Mesothelial cell of epicardium (in vitro differentiated cells): Measurements from ENCODE around the gene AUP1. TPM values are rescaled to one million over a fixed set of nuclear protein-coding genes. Genes with fewer than 3 reads are reported as not detected.
A peak's percentile ranks its signal among the peaks of the same experiment; 100 is the strongest.

Experiments
- DNase-seq, 2 experiments: peaks; one replicate each; pipeline ENCODE4 v3.0.0; 2021; ENCODE audit warnings: low spot score in 2 of 2; ENCODE audit not compliant: unreplicated experiment in 2 of 2
- H3K27ac Mint-ChIP-seq: 2 replicates; pipeline ENCODE4 v1.8.0; 2021; ENCODE audit warnings: mixed read lengths
- H3K27me3 Mint-ChIP-seq: 2 replicates; pipeline ENCODE4 v1.8.0; 2021; ENCODE audit warnings: low read depth, mixed read lengths
- H3K36me3 Mint-ChIP-seq: 2 replicates; pipeline ENCODE4 v1.8.0; 2021; ENCODE audit warnings: mixed read lengths
- H3K4me1 Mint-ChIP-seq: 2 replicates; pipeline ENCODE4 v1.8.0; 2021; ENCODE audit warnings: mixed read lengths
- H3K4me3 Mint-ChIP-seq: 2 replicates; pipeline ENCODE4 v1.8.0; 2021; ENCODE audit warnings: mild to moderate bottlenecking, moderate library complexity, mixed read lengths
- H3K9me3 Mint-ChIP-seq: 2 replicates; pipeline ENCODE4 v1.8.0; 2021; ENCODE audit warnings: mixed read lengths
- total RNA-seq: library from RNA; stranded (reverse); gene quantifications from 3 replicates; pipeline ENCODE4 v1.2.1, GENCODE V29; 2021
- TF ChIP-seq, protein P1 (sequence below): fragments of 200-600 bp; sonication (generic); IDR thresholded peaks from one replicate; pipeline ENCODE4 v1.5.0; 2021; ENCODE audit warnings: antibody characterized with exemption; ENCODE audit not compliant: unreplicated experiment

Gene AUP1
- total RNA-seq, 1 donor from 2014 or later: 86.2 TPM

DNA sequence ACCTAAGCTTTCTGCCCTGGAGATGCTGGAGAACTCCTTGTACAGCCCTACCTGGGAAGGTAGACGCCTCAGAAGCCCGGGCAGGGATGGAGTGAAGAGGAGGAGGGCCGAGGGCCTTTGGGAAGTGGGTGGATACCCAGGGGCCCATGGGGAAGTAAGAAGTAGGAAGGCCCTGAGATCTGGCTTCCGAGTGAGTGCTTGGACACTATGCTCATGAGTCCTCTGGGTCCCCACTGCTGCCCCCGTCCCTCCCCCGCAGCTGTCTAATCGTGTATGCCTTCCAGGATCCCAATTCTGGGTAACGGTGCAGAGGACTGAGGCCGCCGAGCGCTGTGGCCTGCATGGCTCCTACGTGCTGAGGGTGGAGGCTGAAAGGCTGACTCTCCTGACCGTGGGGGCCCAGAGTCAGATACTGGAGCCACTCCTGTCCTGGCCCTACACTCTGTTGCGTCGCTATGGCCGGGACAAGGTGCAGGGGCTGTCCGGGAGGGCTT lies 26.2 kb upstream of the AUP1 start:
- Mint-ChIP-seq H3K27ac (no peak overlapping the region), H3K36me3 (peaks cover 3% of the 10 kb centered on the region), H3K4me3 (peak overlapping the region; percentile 79), H3K27me3 (peaks cover 28% of the 10 kb centered on the region), H3K9me3 (no peaks in the 10 kb centered on the region), H3K4me1 (peaks cover 20% of the 10 kb centered on the region)
- no peak for DNase-seq
- TF ChIP-seq, protein P1, sequence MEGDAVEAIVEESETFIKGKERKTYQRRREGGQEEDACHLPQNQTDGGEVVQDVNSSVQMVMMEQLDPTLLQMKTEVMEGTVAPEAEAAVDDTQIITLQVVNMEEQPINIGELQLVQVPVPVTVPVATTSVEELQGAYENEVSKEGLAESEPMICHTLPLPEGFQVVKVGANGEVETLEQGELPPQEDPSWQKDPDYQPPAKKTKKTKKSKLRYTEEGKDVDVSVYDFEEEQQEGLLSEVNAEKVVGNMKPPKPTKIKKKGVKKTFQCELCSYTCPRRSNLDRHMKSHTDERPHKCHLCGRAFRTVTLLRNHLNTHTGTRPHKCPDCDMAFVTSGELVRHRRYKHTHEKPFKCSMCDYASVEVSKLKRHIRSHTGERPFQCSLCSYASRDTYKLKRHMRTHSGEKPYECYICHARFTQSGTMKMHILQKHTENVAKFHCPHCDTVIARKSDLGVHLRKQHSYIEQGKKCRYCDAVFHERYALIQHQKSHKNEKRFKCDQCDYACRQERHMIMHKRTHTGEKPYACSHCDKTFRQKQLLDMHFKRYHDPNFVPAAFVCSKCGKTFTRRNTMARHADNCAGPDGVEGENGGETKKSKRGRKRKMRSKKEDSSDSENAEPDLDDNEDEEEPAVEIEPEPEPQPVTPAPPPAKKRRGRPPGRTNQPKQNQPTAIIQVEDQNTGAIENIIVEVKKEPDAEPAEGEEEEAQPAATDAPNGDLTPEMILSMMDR: no peak

DNA sequence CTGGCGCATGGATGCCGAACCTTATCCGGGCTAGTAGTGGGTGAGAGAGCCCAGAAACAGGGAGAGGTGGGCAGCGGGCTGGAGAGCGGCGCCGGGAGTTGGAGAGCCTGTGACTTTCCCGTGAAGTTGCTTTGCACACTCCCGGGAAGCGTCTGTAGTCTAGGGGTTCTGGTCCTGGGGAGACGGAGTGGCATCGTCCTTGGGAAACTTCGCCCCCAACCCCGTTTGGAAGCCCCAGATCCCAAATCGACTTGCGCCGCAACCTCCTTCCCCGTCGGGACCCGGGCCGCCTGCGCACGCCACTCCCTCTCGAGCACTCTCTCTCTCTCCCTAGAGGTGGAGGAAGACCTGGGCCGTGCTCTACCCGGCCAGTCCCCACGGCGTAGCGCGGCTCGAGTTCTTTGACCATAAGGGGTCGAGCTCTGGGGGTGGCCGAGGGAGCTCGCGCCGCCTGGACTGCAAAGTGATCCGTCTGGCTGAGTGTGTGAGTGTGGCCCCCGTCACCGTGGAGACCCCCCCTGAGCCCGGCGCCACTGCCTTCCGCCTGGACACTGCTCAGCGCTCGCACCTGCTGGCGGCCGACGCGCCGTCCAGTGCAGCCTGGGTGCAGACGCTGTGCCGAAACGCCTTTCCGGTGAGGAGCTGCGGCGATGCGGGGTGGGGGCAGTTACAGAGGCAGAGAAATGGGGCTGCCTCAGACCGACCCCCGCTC lies 25.5 kb upstream of the AUP1 start:
- no peaks in the 10 kb centered on the region for H3K9me3 Mint-ChIP-seq
- TF ChIP-seq, protein P1: no peak
- H3K36me3 Mint-ChIP-seq: peaks cover 3% of the 10 kb centered on the region
- peaks cover 20% of the 10 kb centered on the region for H3K4me1 Mint-ChIP-seq
- peaks cover 21% of the 10 kb centered on the region for H3K27me3 Mint-ChIP-seq
- peak overlapping the region; percentile 79 for H3K4me3 Mint-ChIP-seq
- H3K27ac Mint-ChIP-seq: peak overlapping the region; percentile 87
- DNase-seq: peak in 1 of 2 experiments; percentile 65

DNA sequence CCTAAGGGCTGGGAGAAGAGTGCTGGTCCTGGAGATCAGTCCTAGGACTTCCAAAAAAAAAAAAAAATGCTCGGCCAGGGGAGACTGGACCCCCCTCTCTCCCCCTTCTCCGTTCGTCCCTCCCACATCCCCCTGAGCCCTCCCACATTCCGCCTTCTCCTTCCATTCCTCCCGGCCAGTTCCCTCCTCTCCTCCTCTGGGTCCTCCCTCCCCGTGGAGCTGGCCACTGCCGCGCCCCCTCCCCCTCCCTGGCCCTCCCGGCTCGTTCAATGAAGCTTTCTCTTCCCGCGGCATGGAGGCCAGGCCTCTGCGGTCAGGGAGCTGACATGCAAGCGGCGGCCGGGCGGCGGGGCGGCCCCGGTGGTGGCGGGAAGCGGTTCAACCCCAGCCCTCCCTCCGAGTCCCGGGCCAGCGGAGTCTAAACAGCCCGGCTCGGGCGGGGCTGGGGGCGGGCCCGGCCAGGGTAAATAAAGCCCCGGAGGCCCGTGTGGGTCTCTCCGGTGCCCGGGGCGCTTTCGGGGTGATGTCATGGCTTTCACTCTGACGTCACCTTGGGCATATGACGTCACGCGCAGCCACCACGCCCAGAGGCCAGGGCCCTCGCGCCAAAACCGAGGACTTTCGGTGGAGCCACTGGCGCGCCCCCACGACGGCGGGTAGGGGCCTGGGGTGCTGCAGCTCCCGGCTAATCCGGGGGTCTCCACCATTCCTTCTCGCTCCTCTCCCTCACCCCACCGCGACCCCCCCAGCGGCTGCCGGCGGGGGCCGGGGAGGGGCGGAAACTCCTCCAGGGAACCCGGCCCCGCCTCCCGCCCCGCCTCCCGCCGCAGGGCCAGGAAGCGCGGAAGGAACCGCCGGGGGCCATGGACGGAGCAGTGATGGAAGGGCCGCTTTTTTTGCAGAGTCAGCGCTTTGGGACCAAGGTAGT lies 24.6 kb upstream of the AUP1 start, which contains the start of the genes DOK1 and LOXL3:
DOK1 (plus strand) TSS at position 829 of the 928 bp plus-strand sequence; CDS start at position 864, 35 bp downstream.
LOXL3 (minus strand) TSS at position 51 of the 928 bp plus-strand sequence. CDS start 1,308 bp downstream, outside the sequence.
- Mint-ChIP-seq H3K27ac (peak within 1 kb of the TSS; percentile 87), H3K4me3 (peak within 1 kb of the TSS; percentile 79), H3K36me3 (peaks cover 3% of the 10 kb centered on the region), H3K4me1 (peaks cover 24% of the 10 kb centered on the region), H3K27me3 (peaks cover 19% of the 10 kb centered on the region), H3K9me3 (no peaks in the 10 kb centered on the region)
- TF ChIP-seq, protein P1: no peak
- peak; percentile 65 to 82 for DNase-seq

DNA sequence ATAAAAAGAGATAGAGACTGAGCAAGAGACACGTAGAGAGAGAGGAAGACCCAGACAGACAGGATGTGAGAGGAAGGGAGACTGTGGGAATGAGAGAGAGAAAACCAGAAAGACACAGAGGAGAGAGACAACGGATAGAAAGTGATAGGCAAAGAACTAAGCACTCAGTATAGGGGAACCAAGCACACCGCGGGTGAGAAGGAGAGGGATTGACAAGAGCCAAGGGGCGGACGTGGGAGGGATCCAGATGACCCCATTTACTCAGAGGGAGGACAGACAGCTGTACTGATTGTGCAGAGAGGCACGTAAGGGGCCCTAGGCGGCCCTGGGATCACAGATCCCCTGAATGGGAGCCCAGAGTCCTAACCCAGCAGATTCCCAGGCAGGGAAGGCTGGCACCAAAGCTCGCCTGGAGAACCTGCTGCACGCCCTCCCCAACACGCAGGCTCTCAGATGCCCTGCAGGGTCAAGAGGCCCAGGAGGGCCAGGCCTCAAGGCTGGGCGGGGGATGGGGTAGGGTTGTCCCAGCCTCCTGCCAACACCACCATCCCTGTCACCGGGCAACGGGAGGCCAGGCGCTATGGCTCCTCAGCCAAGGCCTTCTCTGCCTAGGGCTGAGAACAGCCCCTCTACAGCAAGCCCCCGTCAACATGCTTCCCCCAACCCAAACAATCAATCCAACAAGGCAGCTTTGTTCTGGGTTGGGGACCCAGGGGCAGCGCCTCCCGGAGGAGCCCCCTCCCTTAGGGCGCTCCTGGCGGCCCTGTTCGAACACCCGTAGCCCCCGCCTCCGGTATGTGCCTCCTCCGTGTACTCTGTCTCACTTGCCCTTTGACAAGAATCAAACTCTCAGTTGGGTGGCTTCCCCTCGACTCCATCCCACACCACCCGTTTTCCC lies 23.7 kb upstream of the AUP1 start:
- Mint-ChIP-seq H3K27me3 (peaks cover 19% of the 10 kb centered on the region), H3K36me3 (peaks cover 3% of the 10 kb centered on the region), H3K9me3 (no peaks in the 10 kb centered on the region), H3K27ac (peak overlapping the region; percentile 77), H3K4me1 (peaks cover 28% of the 10 kb centered on the region), H3K4me3 (peak overlapping the region; percentile 79)
- TF ChIP-seq, protein P1: no peak
- no peak for DNase-seq
